Right lobe of liver (tissue), 4 donors: ENCODE data around the gene METTL16.

Experiments
- CTCF ChIP-seq, 4 donors: fragments of 200-600 bp in 3 of 4; fragments of 450-650 bp in 1 of 4; IDR thresholded peaks; one replicate each; pipeline versions ENCODE4 v1.5.1 to v1.8.0; 2016 to 2022; ENCODE audit warnings: antibody characterized with exemption in 4 of 4, mild to moderate bottlenecking in 2 of 4
- POLR2A ChIP-seq: fragments of 450-650 bp; IDR thresholded peaks from one replicate; pipeline ENCODE4 v1.6.1; 2017; ENCODE audit warnings: antibody characterized with exemption, mild to moderate bottlenecking
- donor health status: DM: no; HTN: no; CAD: no.
- donor health status: DM: no; HTN: no; CAD: no.
- donor health status: DM: no; HTN: yes; CAD: no.

GRCh38 chr17:2453866-2454265 lies 57.8 kb downstream of the METTL16 start:
- TF ChIP-seq CTCF (IDR thresholded peaks at IDR 0.05) (no peak), POLR2A (no peak)
